Liver (tissue), 9 donors: ENCODE data around the gene APBB3. TPM values are rescaled to one million over a fixed set of nuclear protein-coding genes. Genes with fewer than 3 reads are reported as not detected.

Experiments used
- DNase-seq: peaks from one replicate; pipeline ENCODE4 v3.0.0-alpha.2; 2017; ENCODE audit warnings: low spot score
- H3K27ac ChIP-seq, 2 donors: one replicate each; pipeline ENCODE4 v1.7.0; 2013; ENCODE audit warnings: inconsistent platforms in 2 of 2, low read length in 2 of 2, control low read depth in 1 of 2, low read depth in 1 of 2, mild to moderate bottlenecking in 1 of 2
- H3K27me3 ChIP-seq, 4 donors: one replicate each; pipeline versions ENCODE4 v1.6.1 to v1.7.0; 2013; ENCODE audit warnings: low read length in 3 of 4, inconsistent platforms in 1 of 4, mild to moderate bottlenecking in 1 of 4, moderate library complexity in 1 of 4; ENCODE audit not compliant: control insufficient read depth in 4 of 4, insufficient read depth in 4 of 4
- H3K36me3 ChIP-seq, 4 donors: one replicate each; pipeline versions ENCODE4 v1.6.1 to v1.7.0; 2013; ENCODE audit warnings: low read length in 3 of 4, mild to moderate bottlenecking in 3 of 4, low read depth in 1 of 4, moderate library complexity in 1 of 4; ENCODE audit not compliant: control insufficient read depth in 4 of 4, insufficient read depth in 3 of 4
- H3K4me1 ChIP-seq, 4 donors: one replicate each; pipeline versions ENCODE4 v1.6.1 to v1.7.0; 2013; ENCODE audit warnings: low read length in 3 of 4, mild to moderate bottlenecking in 3 of 4, moderate library complexity in 1 of 4; ENCODE audit not compliant: control insufficient read depth in 4 of 4, insufficient read depth in 4 of 4
- H3K4me3 ChIP-seq, 3 donors: one replicate each; pipeline versions ENCODE4 v1.6.1 to v1.7.0; 2013; ENCODE audit warnings: low read length in 3 of 3, control low read depth in 1 of 3, low read depth in 1 of 3, mild to moderate bottlenecking in 1 of 3
- H3K9ac ChIP-seq, 2 donors: one replicate each; pipeline ENCODE4 v1.7.0; 2013; ENCODE audit warnings: low read length in 2 of 2, mild to moderate bottlenecking in 2 of 2, moderate library complexity in 2 of 2, control low read depth in 1 of 2, low read depth in 1 of 2
- H3K9me3 ChIP-seq, 4 donors: one replicate each; pipeline versions ENCODE4 v1.6.1 to v1.7.0; 2013; ENCODE audit warnings: low read length in 3 of 4; ENCODE audit not compliant: control insufficient read depth in 4 of 4
- ATF3 ChIP-seq: IDR thresholded peaks from 2 replicates; pipeline ENCODE4 v1.6.1; 2016; ENCODE audit warnings: antibody characterized with exemption
- CTCF ChIP-seq: fragments of 150-350 bp; IDR thresholded peaks from 2 replicates; pipeline ENCODE4 v1.5.1; 2017; ENCODE audit warnings: improper control_type of control experiment, low read depth, low read length; ENCODE audit not compliant: missing input control
- EGR1 ChIP-seq, 2 donors: IDR thresholded peaks; 2 replicates each; pipeline ENCODE4 v1.6.1; 2016 to 2018; ENCODE audit warnings: antibody characterized with exemption in 2 of 2, low read depth in 2 of 2
- FOXA1 ChIP-seq: IDR thresholded peaks from 2 replicates; pipeline ENCODE4 v1.6.1; 2016; ENCODE audit warnings: antibody characterized with exemption
- FOXA2 ChIP-seq: IDR thresholded peaks from 2 replicates; pipeline ENCODE4 v1.6.1; 2016; ENCODE audit warnings: antibody characterized with exemption
- HNF4A ChIP-seq, 2 donors: conservative IDR thresholded peaks; 2 replicates each; pipeline ENCODE4 v1.6.1; 2016; ENCODE audit warnings: antibody characterized with exemption in 2 of 2, mild to moderate bottlenecking in 2 of 2
- HNF4G ChIP-seq: IDR thresholded peaks from 2 replicates; pipeline ENCODE4 v1.6.1; 2016; ENCODE audit warnings: antibody characterized with exemption
- JUND ChIP-seq, 2 donors: IDR thresholded peaks; 2 replicates each; pipeline ENCODE4 v1.6.1; 2016; ENCODE audit warnings: antibody characterized with exemption in 2 of 2
- NR2F2 ChIP-seq: IDR thresholded peaks from 2 replicates; pipeline ENCODE4 v1.6.1; 2016; ENCODE audit warnings: antibody characterized with exemption
- RAD21 ChIP-seq, 2 donors: IDR thresholded peaks; 2 replicates each; pipeline ENCODE4 v1.6.1; 2016; ENCODE audit warnings: antibody characterized with exemption in 2 of 2, mild to moderate bottlenecking in 2 of 2
- REST ChIP-seq: IDR thresholded peaks from 2 replicates; pipeline ENCODE4 v1.6.1; 2016; ENCODE audit warnings: antibody characterized with exemption, mild to moderate bottlenecking
- RXRA ChIP-seq, 2 donors: IDR thresholded peaks; 2 replicates each; pipeline ENCODE4 v1.6.1; 2017 to 2018; ENCODE audit warnings: antibody characterized with exemption in 2 of 2, mild to moderate bottlenecking in 1 of 2
- SP1 ChIP-seq: IDR thresholded peaks from 2 replicates; pipeline ENCODE4 v1.6.1; 2018; ENCODE audit warnings: antibody characterized with exemption, mild to moderate bottlenecking
- TAF1 ChIP-seq: conservative IDR thresholded peaks from 2 replicates; pipeline ENCODE4 v1.6.1; 2016; ENCODE audit warnings: antibody characterized with exemption, mild to moderate bottlenecking
- ZBTB33 ChIP-seq: IDR thresholded peaks from 2 replicates; pipeline ENCODE4 v1.6.1; 2016; ENCODE audit warnings: antibody characterized with exemption
- WGBS: extraction: QIAGEN DNeasy Blood & Tissue Kit; methylation state at CpG from one replicate; pipeline ENCODE4 v1.1.7; 2013; 5-methylcytosine and 5-hydroxymethylcytosine counted together
- polyA plus RNA-seq, 2 donors: library from polyadenylated mRNA; stranded (reverse) in 1 of 2; unstranded in 1 of 2; fragments of 200-250 nt in 1 of 2; fragments of >200 nt in 1 of 2; fragmentation: Nextera tagmentation in 1 of 2; extraction: Ambion mirVana in 1 of 2; gene quantifications; one replicate each; pipeline versions ENCODE4 v1.2.1 to v1.2.3, GENCODE V29; 2013 to 2015
- total RNA-seq, 2 donors: library from RNA; depleted of rRNA; stranded (reverse); fragments of >200 nt; gene quantifications; one replicate each; pipeline ENCODE4 v1.2.3, GENCODE V29; 2014
- donor health status: healthy.
- donor health status: healthy.
- donor health status: healthy.
- donor health status: healthy.
- donor health status: healthy.

The APBB3 gene
- total and polyA plus RNA-seq, 4 donors, result 4.6 to 40.5 (median 19.6) TPM

- whole genome bisulfite sequencing, result 87% methylated on average over 5 of the region's 5 CpGs
- Histone ChIP-seq H3K27me3 (no peaks in the 10 kb centered on the region), H3K4me3 (no peak overlapping the region), H3K9me3 (no peaks in the 10 kb centered on the region), H3K4me1 (peaks cover 13 to 25% (median 20%) of the 10 kb centered on the region in 4 donors), H3K9ac (no peak overlapping the region), H3K36me3 (no peaks in the 10 kb centered on the region), H3K27ac (no peak overlapping the region)
- TF ChIP-seq FOXA1 (no peak), RAD21 (IDR thresholded peaks at IDR 0.05) (no peak), NR2F2 (no peak), HNF4A (conservative IDR thresholded peaks at IDR 0.05) (no peak), JUND (IDR thresholded peaks at IDR 0.05) (no peak), EGR1 (IDR thresholded peaks at IDR 0.05; ENCODE audit: low read depth in 2 of 2) (no peak), ZBTB33 (no peak), HNF4G (no peak), TAF1 (no peak), SP1 (no peak)
- no peak for DNase-seq
Measured at GRCh38 chr5:140591747-140592372, 27.5 kb upstream of the APBB3 start.

- Histone ChIP-seq H3K9me3 (no peaks in the 10 kb centered on the region), H3K27me3 (no peaks in the 10 kb centered on the region), H3K9ac (no peak overlapping the region), H3K4me1 (peaks cover 6 to 15% (median 13%) of the 10 kb centered on the region in 4 donors), H3K27ac (no peak overlapping the region), H3K36me3 (no peaks in the 10 kb centered on the region), H3K4me3 (no peak overlapping the region)
- 95% methylated on average over 7 of the region's 7 CpGs for WGBS
- no peak for TF ChIP-seq RAD21 (IDR thresholded peaks at IDR 0.05)
- TF ChIP-seq CTCF, result no peak
- TF ChIP-seq ATF3, result no peak
- no peak for TF ChIP-seq FOXA2
- TF ChIP-seq REST, result no peak
- TF ChIP-seq SP1, result no peak
- TF ChIP-seq NR2F2, result no peak
- TF ChIP-seq TAF1, result no peak
- no peak for TF ChIP-seq RXRA (IDR thresholded peaks at IDR 0.05)
- TF ChIP-seq HNF4G, result no peak
- no peak for DNase-seq
Measured at GRCh38 chr5:140590861-140591260, 26.5 kb upstream of the APBB3 start.
